ENCODE data around the gene NLE1.
"Not testable (repeated sequence)": the region's sequence is repeated elsewhere in the genome, so short reads cannot be mapped to it uniquely, and the experiment has no call there.

NLE1 gene

DNA sequence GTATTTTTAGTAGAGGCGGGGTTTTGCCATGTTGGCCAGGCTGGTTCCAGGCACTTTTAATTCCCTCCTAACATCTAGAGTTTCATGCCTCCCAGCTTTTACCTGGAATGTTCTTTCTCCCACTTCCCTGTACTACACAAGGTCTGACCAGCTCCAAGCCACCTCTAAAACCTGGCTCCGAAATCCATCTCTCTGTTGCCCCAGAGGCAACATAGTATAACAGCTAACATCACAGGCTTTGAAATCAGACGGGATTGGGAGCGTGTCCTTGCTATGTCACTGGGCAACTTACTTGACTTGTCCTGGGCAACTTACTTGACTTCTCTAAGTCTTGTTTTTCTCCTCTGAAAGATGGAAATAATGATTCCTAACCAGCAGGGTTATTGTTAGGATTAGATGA is 20.7 kb upstream of the NLE1 start:
- DNase-seq (ENCODE audit: low read depth in 3 of 3): no peak

- DNase-seq (ENCODE audit: low read depth in 3 of 3): no peak
These were observed 19.2 kb upstream of the NLE1 start for GRCh38 chr17:35161281-35161761.

- no peak for DNase-seq (ENCODE audit: low read depth in 3 of 3)
These were observed 18.5 kb upstream of the NLE1 start for GRCh38 chr17:35160354-35161201.

GRCh38 chr17:35159940-35160339 is 17.8 kb upstream of the NLE1 start:
- DNase-seq (ENCODE audit: low read depth in 3 of 3): no peak

DNA sequence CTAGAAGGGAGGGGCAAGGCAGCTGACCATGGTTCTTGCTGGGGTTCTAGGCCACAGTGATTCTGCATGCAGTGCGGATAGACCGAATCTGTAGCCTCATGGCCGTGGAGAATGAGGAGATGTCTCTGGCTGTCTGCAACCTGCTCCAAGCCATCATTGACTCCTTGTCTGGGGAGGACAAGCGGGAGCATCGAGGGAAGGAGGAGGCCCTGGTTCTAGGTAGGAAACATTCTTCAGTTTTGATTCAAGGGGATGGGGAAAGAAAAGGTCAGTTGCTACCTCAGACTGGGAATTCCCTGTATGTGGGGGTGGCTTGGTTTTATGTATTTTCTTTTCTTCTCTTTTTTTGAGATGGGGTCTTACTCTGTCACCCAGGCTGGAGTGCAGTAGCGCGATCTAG is 13.1 kb upstream of the NLE1 start:
- no peak for DNase-seq (ENCODE audit: low read depth in 3 of 3)

DNA sequence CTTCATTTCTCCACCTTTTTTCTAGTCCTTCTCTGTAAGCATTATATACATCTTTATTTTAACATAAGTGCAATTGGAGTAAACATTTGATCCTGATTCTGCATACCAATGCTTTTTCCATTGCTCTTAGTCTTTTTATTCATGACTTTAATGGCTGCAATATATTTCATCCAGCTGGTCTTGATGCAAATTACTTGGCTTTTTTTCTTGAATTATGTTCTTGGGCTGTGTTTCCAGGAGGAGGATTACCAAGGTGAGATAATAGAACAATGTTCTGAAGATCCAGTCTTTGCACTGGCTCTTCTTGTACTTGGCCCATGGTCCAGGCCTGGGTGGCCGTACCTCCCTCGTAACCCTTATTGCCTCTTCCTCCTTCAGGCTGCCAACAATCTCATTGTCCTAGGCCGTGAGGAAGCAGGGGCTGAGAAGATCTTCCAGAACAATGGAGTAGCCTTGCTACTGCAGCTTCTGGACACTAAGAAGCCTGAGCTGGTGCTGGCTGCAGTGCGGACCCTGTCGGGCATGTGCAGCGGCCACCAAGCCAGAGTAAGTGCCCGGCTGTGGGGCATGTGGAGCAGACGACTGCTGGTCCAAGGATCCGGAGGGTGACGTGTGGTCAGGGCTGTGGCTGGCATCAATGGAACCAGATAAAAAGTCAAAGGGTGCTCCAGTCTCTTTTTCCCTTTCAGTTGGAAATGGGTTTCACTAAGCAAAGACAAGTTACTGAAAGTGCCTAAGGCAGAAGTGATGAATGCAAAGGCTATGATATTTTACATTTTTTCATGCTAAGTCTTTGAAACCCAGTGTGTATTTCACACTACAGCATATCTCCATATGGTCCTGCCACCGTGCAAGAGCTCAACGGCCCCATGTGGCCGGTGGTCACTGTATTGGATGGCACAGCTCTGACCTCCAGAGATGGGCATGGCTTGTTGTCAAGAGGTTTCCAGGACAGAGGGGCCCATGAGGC is 12.4 kb upstream of the NLE1 start:
- no peak for DNase-seq (ENCODE audit: low read depth in 3 of 3)

DNA sequence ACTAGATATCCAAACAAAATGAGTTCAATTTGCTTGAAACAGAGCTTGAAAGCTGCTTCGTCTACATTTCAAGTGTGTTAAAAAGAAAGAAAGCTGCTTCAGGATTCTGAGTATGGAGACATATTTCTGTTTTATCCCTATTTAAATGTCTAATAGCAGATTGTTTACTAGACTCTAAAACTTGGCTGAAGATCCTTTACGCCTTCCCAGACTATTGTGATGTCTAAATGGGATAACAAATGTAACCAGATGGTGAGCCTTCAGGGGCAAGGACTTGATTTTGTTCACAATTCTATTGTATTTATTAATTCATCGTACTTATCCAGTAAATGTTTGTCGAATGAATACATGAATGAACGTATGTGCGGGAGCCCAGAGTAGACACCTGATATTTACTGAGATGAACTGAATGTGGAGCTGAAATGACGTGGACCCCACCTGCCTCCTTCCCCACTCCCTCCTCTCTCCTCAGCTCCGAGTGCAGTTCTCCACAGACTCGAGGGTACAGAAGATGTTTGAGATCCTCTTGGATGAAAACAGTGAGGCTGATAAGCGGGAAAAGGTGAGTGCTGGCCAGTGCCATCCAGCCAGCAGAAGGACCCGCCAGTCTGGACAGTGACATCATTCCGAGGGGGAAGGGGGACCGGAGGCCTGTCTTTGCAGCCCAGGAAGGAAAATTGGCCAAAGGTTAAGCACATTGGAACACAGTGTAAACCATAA is 10.5 kb upstream of the NLE1 start:
- DNase-seq (ENCODE audit: low read depth in 3 of 3): no peak

DNA sequence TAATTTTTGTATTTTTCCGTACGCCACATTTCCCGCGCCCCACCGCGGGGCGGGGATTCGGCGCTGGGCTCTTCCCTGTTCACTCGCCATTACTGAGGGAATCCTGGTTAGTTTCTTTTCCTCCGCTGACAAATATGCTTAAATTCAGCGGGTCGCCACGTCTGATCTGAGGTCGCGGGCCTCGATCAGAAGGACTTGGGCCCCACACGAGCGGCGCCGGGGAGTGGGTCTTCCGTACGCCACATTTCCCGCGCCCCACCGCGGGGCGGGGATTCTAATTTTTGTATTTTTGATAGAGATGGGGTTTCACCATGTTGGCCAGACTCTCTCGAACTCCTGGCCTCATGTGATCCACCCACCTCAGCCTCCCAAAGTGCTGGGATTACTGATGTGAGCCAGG is 9.0 kb upstream of the NLE1 start:
- not testable (repeated sequence) for DNase-seq (ENCODE audit: low read depth in 3 of 3)

GRCh38 chr17:35149941-35150340 is 7.8 kb upstream of the NLE1 start:
- DNase-seq (ENCODE audit: low read depth in 3 of 3): no peak

DNA sequence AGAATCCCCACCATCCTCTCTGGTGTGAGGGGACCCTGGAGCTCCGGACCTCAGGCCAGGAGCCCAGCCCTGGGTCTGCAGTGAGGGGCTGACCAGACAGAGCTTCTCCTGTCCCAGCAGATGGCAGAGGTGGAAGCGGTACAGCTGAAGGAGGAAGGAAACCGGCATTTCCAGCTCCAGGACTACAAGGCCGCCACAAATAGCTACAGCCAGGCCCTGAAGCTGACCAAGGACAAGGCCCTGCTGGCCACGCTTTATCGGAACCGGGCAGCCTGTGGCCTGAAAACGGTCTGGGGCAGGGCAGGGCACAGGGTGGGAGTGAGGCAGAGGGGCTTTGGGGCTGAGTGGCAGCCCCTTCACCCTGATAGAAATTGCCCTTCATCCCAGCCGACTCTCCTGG is 6.0 kb upstream of the NLE1 start:
- DNase-seq (ENCODE audit: low read depth in 3 of 3): no peak

DNA sequence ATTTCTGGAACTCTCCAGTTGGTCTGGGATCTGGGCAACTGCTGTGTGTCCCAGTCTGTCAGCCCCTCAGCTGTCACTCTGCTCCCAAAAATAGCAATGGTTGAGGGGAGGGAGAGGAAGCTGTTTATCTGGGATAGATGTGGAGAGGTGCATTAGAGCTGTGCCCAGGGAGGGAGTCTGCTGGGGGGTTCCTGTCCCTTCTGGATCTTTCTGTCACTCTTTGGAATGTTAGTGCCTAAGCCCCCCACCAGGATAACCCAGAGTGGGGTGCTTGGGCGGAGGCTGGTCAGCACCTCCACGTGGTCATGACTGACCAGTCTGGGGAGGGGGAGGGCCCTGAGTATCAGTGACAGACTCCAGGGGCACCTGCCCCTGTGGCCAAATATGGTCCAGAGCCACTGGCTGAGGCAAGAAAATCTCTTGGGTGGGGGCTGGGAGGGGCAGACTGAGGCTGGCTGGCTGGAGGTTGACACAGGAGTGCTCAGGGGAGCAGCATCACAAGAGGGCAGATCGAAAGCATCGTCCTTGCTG is 5.3 kb upstream of the NLE1 start, which contains the start of gene UNC45B:
UNC45B (plus strand) TSS at position 443 of the 531 bp plus-strand sequence. CDS start 447 bp downstream, outside the sequence.
- no peak for DNase-seq (ENCODE audit: low read depth in 3 of 3)

GRCh38 chr17:35146214-35146833 is 4.2 kb upstream of the NLE1 start:
- DNase-seq (ENCODE audit: low read depth in 3 of 3): no peak

DNA sequence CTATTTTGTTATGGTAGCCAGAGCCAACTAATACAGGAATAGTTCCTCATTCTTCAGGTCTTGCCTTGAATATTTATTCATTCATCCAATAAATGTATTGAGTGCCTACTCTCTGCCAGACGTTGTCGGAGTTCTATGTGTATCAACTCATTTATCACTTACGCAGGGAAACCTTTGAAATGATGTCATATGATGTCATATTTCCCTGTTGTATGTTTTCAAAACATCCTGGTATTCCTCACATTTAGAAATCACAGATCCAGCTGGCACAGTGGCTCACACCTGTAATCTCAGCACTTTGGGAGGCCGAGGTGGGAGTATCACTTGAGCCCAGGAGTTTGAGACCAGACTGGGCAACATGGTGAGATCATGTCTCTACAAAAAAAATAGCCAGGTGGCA is 2.7 kb upstream of the NLE1 start:
- DNase-seq (ENCODE audit: low read depth in 3 of 3): no peak

- no peak for DNase-seq (ENCODE audit: low read depth in 3 of 3)
These were observed 329 bp upstream of the NLE1 start for GRCh38 chr17:35142467-35142796.

DNA sequence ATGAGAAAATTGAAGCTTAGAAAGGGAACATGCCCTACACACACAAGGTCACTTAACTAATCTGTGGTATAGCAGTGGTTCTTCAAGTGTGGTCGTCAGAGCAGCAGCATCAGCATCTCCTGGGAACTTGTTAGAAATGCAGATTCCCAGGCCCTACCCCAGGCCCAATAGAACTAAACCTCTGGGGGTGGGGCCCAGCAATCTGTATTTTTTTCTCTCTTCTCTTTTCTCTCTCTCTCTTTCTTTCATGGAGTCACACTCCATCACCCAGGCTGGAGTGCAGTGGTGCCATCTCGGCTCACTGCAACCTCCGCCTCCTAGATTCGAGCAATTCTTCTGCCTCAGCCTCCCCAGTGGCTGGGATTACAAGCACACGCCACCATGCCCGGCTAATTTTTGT is 3.9 kb downstream of the NLE1 start:
- DNase-seq (ENCODE audit: low read depth in 3 of 3): no peak

DNA sequence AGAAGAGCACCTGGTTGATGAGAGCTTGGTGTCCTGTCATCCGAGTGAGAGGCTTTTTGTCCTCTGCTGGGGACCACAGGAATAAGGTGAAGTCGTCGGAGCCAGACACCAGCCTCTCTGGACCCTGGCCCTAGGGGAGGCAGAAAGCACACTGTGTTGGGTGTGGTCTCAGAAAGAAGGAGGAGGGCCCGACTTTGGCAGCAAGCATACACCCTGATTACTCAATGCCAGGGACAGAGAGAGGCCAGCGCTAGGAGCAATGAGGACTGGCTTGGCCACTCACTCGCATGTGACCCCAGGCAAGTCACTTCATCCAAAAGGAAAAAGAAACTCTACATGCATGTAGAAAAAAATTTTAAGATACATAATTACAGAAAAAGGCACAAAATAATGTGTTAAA is 6.8 kb downstream of the NLE1 start:
- no peak for DNase-seq (ENCODE audit: low read depth in 3 of 3)

DNA sequence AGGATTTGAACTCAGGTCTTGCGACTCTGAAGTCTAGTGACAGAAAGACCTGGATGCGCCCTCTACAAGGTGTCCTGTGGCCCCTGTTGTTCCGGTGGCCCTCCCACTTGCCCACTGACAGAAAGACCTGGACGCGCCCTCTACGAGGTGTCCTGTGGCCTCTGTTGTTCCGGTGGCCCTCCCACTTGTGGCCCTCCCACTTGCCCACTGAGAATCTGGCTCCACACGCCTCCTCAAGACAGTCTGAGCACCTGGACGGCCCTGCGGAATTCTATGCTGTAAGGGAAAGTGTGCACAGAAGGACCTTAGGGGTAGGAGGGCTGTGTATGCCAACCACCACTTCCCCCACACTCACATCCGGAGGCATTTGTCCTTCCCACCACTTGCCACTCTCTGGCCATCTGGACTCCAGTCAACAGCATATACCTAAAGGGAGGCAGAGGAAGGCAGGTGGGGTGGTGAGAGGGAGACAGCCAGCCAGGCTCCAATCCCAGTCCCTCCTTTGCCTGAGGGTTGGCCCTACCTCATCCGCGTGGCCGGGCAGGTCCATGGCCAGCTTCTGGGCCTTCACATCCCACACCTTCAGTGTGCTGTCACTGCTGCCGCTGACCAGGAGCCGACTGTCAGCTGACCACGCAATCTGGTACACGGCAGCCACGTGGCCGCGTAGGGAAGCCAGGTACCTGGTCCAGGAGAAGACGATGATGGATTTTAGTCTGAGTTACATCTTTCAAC is 9.1 kb downstream of the NLE1 start:
- DNase-seq (ENCODE audit: low read depth in 3 of 3): no peak

- DNase-seq (ENCODE audit: low read depth in 3 of 3): no peak
These were observed 10.0 kb downstream of the NLE1 start for GRCh38 chr17:35132099-35132498.

- DNase-seq (ENCODE audit: low read depth in 3 of 3): no peak
These were observed 11.7 kb downstream of the NLE1 start for GRCh38 chr17:35130392-35130791.

- DNase-seq (ENCODE audit: low read depth in 3 of 3): no peak
These were observed 12.1 kb downstream of the NLE1 start for GRCh38 chr17:35129973-35130351.
